GM18519 (cell line): Measurements from ENCODE around the gene SNN.

Experiments used
- ATAC-seq: cut with Tn5 transposase; IDR thresholded peaks from one replicate; pipeline ENCODE4 v1.9.1; 2021; ENCODE audit warnings: mild to moderate bottlenecking, moderate library complexity; ENCODE audit not compliant: unreplicated experiment, low FRiP score

The SNN gene

DNA sequence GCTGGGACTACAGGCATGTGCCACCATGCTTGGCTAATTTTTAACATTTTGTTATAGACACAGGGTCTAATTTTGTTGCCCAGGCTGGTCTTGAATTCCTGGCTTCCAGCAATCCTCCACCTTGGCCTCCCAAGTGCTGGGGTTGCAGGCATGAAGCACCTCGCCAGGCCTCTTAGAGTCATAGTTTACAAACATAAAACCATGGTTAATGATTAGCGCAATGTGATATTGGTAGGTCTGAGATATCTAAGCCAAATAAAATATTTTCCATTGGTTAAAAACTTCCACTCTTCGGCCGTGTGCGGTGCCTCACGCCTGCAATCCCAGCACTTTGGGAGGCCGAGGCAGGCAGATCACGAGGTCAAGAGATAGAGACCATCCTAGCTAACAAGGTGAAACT lies 57.8 kb downstream of the SNN start:
- ATAC-seq, result no peak

DNA sequence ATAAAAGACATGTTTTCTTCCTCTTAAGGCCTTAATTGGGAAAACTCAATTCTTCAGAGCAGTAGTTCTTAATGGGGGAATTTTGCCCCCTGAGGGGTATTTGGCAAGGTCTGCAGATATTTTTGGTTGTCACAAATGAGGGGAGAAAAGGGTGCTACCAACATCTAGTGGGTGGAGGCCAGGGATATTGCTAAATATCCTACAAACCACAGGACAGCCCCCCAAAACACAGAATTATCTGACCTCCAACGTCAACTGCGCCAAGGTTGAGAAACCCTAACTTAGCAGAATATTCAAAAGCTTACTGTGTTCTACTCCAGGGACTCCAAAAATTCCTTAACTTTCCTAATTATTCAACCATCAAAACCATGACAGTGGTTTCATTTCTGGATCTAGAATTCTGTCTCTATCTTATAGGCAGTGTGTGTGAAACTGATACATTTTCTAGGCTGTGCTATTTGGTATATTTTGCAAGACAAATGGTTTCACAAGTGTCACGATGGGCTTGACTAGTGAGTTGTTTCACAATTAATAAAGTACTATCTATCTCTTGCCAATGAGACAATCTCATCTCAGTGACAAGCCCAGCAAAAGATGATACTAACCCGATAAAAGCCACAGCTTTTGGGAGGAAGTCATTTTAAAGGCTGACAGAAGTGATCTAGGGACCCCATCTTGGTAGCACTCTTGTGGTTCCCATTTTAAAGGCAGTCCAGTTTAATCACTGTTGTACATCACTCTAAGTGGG lies 59.7 kb downstream of the SNN start:
- ATAC-seq, result no peak
